Stimulated activated CD4-positive, alpha-beta T cell treated with anti-CD3 and anti-CD28 coated beads, TNF-alpha, amount 100 ng/mL, for 48 hours (primary cell): ENCODE measurements around the gene TMEM218.
A peak's percentile ranks its signal among the peaks of the same experiment; 100 is the strongest.

Experiments used
- DNase-seq, 3 donors: peaks; one replicate each; pipeline ENCODE4 v3.0.0-alpha.2; 2020; ENCODE audit warnings: low read depth in 3 of 3

TMEM218 gene

DNA sequence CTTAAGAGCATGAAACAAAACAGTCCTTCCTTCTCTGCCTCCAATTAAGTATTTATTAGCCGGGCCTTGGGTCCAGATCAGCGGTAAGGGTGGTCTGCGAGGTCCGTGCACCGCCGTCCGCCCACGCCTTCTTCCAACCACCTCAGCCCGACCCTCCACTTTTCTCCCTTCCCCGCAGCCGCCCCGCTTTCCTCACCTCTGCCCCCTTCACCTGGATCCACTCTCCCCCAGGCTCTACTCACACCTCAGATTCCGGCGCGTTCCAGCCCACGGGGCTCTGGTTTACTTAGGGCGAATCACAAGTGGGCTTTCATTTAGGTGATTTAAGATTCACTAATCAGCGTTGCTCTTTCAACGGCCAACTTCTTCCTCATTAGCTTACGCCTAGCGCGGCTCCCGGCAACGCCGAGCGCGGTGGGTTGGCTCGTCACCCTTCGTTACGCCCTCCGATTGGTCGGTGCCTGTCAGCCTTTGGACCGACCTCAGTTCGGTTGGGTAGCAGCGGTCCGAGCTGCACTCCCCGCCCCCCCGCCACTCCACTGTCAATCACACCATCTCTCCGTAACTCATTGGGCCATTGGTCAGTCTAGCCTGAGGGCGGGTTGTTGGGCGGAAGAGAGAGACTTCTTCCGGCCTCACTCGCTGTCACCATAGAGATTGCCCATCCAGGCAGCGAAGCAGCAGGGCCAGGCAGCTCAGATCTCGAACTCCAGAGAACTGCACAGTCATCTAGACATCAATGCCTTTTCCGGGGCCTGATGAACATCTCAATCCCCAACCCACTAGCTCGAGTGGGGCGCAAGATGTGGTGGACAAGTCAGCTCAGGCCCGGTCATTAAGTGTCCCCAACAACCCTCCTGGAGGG lies at the start of gene TMEM218:
TSS of gene TMEM218 (minus strand) at position 284 of the 865 bp plus-strand sequence. CDS start 9,385 bp downstream, outside the sequence.
- peak; percentile 94 to 97 (median 96) for DNase-seq

DNA sequence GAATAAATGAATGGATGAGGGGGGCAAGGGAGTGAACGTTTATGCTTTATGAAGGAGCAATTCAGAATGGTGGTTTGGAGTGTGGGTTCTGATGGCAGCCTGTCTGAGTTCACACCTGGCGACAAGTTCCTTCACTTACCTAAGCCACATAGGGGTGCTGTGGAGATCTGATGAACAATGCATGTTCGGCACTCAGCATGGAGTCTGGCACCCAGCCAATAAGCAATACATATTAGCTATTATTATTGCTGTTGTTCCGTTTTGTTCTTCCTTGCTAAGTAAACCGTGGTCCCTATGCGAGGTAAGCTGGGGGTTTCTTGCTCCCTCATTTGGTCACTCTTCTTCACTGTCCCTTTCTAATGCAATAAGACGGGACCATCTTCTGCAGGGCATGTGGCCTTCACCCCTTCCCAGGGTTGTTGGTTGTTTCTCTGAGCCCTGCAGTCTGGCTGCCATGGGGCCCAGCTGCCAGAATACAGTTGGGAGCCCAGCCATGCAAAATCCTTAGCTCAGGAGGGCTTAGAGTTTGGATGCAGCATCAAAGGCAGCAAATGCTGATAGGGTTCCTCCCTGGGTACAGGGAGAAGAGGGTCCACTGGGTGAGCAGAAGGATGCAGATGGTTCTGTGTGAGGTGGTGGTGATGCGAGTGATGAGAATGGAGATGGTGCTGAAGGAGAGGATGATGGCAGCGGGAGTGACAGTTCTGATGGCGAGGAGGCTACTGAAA lies 46.7 kb upstream of the TMEM218 start:
- DNase-seq: no peak

DNA sequence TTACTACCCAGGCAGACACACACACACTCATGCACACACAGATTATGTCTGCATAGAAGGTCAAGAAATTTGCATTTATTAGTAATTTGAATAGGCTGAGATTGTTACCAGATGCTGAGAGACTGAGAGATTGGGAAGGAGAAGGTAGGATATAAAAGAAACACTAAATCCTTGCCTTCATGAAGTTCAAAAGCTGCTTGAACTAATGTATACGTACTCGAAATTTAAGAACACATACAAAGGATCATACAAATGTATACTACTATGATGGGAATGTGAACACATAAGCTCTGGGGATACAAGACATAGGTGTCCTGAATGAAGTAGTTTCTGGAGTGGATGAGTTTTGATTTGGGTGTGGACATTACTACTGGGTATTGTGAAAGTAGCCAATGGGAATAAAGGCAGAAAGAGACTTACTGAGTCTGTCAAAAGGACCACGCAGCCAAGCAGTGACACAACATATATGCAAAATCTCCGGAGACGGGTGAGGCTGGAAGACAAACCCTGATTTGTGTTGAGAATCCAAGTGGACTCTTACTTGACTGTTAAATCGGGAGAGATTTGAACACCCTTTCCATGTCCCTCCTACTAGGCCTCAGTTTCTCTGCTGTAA lies 45.8 kb upstream of the TMEM218 start:
- DNase-seq: no peak

DNA sequence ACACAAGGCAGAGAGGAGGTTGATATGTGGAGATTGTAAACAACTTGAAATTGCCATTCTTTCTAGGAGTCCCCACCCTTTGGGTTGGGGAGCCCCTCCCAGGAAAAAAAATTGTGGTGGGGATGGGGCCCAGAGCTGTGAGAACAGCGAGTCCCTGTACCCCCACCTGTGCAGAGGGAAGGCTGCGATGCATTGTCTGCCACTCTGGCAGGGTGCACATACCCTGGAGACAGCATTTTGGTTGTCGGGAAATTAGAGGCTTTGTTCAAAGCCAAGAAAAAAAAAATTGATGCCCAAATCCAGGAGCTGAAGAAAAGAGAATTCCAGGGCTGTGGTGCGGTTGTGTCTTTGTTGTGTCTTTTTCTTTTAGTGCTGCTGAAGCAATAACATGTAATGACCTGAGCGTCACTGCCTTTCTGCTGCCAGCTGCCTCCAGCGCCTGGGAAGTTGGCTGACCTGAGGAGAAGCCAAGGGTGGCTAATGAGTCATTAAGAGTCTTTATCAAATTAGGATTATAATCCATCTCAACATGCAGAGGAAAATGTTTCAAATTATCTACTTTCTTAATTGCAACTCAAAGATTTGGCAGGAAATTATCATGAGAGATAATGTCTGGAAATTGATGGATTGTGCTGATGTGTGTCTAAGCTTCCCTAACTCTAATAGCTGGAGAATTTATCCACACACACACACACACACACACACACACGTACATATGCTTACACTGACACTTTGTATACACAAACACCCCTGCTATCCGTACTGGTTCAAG lies 45.1 kb upstream of the TMEM218 start:
- DNase-seq: no peak

DNA sequence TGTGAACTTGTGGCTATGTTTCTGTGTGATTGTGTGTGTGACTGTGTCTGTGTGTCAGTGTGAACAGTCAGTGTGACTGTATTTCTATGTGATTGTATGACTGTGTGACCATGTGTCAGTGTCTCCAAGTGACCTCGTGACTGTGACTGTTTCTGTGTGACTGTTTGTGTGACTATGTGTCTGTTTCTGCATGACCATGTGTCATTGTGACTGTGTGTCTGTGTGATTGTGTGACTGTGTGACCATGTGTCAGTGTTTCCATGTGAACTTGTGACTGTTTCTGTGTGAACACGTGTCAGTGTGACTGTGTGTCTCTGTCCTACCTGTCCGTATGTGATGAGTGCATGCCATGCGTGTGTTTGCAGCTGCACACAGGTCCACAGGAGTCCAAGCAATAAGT lies 44.3 kb upstream of the TMEM218 start:
- no peak for DNase-seq

DNA sequence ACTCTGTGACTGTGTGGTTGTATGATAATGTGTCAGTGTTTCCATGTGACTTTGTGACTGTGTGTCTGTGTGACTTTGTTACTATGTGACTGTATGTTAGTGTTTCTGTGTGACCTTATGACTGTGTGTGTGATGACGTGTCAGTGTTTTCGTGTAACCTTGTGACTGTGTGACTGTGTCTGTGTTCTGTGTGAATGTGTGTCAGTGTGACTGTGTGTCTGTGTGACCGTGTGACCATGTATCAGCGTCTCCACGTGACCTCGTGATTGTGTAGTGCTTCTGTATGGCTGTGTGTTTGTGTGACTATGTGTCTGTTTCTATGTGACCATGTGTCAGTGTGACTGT lies 43.6 kb upstream of the TMEM218 start:
- DNase-seq: no peak

DNA sequence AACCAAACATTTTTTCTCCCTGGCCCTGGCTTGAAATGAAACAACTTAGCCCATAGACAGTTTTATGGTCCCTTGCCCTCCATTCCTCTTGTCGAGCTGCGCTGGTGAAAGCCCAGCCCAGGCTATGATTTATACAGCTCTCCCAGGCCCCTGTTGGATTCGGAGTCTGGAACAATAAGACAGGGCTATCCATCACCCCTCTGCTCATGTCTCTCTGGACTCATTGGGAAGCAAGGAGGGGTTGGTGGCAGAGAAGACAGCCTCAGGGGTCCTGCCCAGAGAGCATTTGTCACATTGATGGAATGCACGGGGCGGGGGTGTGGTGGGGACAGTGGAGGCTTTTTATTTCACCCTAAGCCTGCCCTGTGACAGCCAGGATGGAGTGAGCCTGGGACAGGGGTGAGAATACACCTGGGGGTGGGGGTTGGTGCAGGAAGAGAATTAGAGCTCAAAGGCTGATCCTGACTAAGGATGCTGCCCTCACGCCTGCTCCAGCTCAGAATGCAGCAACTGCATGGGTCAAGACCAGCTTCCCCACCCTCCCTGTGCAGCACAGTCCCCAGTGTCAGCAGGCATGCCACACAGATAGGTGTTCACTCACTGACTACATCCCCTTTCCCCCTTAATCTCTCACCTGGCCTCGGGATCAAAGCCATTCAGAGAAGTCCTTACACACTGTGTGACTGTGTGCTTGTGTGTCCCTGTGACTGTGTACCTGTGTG lies 43.1 kb upstream of the TMEM218 start:
- DNase-seq: no peak

DNA sequence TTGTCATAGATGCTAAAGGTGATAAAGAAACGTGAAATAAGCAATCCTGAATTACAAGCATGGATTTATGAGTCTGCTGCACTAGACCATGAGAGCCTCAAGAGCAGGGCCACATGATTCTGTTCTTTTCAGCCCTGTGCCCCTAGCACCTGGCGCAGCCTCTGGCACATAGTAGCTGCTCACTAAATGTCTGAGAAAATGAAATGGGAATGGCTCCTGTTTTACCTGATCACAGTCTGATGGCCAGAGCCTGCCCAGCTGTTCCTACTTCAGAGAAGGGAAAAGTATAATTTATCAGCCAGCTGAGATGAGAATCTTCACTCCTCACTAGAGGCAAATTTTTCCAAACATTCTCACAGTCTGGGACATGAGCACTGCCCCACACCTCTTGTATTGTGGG lies 42.4 kb upstream of the TMEM218 start:
- no peak for DNase-seq

DNA sequence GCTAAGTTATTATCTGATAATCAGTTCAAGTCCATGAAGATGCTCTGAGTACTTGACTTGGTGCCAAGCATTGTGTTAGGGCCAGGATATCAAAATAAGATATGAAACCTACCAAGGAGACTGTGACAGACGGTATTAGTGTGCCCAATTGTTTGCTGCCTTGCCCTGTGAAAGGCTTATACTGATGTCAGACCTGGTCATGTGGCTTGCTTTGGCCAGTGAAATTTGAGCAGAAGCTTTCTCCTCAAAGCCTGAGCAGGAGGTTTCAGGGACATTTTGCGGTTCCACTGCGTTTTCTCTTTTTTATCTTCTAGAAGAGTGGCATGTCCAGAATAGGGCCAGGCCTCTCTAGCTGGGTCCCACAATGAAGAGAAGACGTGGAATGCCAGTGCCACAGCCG lies 37.3 kb upstream of the TMEM218 start:
- DNase-seq: no peak

DNA sequence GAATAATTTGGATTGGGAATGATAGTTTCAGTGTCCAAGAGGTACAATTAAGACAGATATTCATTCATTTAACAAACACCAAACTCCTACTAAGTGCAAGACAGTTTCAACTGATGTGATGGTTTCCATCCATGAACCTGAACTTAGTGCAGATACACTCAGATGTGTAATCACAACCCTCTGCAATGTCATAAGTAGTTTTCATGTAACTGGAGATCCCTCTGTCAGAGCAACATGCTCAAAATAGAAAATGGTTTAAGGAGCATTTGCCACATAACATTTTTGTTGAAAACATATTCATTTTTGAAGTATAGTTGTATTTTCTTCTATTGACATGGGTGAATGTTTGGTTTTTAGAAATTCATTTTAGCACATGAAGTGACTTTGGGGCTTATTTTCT lies 36.6 kb upstream of the TMEM218 start:
- DNase-seq: no peak

DNA sequence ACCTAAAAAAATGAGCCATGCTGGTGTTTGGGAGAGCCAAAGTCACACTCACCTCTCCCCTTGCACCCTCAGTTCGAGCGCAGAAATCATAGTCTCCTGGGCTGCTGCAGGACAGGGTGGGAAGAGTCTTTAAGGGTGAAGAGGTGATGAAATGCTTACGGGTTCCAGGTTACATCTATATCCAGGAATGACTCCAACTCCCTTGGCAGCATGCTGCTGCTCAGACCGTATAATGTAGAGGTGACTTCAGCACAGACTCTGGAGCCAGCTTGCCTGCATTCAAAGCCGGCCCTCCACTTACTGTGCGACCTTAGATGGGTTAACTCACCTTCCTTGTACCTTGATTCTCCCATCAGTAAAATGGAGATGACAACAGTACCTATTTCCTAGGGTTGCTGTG lies 35.9 kb upstream of the TMEM218 start:
- DNase-seq: no peak

DNA sequence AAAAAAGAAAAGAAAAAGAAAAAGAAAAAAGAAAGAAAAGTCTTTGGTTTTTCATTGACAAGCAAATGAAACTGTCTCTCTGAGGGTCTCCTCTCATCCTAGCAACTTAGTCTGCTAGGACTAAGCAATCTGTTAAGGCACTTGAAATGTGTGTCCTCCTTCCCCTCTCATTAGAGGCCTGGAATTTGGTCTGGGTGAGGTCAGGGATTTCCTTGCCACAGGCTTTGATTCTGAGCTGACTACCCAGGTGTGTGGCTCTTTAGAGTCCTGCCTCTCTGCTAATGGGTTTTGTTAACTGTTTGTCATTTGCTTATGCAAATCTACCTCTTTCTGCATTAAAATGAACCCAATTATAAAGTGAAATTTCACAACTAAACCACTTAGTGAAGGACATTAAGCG lies 34.8 kb upstream of the TMEM218 start:
- DNase-seq: no peak

DNA sequence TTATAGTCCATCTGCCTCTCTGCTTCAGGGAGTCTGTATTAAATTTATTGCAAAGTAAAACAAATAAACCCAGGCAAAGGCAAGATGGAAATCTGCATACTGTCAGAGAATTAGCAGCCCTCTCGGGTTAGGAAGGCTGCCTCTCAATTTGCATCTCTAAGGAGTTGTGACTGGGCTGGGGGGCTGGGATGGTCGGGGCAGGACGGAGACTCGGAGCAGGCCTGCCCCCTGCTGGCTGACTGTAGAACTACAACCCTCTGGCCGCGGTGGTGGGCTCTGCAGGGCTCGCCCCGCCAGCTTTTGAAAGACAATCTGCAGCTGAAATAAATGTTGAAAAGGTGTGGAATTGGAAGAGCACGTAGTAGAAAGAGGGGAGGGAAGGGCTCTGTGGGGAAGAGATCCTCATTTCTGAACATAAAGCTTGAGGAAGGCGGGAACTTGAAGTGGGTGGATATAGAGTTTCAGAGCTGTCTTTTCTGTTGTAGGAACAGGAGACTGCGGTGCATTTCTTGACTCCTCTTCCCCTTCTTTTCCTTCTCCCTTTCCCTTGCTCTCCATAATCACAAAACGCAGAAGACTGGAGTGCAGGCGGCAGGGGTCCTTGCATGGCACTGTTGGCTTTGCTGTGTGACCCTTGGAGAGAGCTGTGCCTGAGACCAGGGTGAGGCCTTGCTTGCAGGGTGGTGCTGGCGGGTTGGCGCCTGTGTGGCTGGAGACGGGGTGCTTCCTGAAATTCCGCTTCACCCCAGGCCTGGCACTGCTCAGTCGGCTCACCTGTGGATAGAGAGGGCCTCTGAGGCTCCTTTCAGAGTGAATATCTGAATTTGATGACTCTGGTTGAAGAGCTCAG lies 30.5 kb upstream of the TMEM218 start:
- DNase-seq: peak in 2 of 3 donors; percentile 39 to 46

DNA sequence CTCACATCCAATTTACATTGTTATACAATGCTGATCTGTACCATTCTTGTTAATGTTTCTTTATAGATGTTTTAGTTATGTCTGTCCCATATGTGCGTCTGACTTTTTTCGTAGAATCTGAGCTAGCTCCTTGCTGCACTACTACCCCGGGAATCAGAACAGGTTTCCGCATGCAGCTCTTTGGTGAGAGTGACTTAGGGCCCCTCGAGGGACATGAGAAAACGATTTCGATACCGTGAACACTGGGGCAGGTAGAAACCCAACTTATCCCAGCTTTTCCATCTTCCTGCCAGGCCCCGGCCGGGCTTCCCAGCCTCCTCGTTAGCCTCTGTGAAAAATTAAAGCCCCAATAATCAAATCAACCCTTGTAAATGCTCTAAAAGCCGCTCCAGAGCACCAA lies 29.8 kb upstream of the TMEM218 start:
- DNase-seq: no peak

DNA sequence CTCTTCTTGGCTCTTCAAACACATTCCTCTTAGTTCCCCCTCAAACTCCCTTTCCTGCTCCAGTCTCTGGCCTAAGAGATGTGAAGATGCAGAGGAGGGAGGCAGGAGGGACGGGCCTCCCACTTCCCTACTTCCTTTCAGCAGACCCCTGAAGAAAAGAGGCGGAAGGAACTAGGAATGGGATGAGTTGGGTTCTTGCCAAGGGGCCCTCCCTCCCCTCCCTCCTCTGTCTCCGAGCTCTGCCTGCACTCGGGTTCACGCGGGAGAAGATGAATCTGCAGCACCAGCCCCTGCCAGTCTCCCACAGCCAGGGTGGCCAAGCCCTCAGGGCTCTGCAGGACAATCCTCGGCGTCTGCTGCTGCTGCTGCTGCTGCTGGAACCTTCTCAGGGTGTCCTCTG lies 28.8 kb upstream of the TMEM218 start:
- DNase-seq: no peak

DNA sequence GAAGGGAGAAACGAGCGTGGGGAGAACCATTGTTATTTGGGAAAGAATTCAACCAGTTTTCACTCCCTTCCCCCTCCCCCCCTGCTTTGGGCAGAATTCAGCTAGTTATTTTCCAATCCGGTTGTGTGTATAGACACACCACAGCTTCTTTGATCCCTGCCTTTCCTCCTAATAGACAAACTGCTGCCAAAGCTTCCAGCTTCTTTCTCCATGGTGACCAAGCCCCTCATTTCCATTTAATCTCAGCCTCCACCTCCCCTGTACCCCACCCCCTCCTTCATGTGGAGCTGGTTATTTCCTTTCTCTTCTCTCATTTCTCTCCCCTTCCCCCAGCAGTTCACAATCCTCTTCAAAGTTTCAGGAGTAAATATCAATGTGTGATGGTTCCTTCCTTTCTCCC lies 28.4 kb upstream of the TMEM218 start:
- DNase-seq: no peak

DNA sequence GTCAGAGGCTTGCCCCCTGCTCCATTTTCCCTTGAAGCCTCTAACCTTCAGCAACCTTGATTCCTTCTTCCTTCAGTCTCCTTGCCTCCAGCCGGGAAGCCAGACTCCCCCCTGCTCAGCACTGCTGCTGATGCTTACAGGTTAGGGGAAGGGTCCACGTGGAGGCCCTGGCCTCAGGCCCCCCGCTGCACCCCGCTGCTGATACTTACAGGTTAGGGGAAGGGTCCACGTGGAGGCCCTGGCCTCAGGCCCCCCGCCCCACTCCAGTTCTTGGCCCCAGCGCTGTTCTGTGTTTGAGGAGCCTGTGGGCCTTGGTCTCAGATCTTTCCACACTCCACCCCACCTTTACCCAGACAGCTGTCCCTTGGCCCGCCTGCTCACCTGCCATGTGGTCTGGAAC lies 27.5 kb upstream of the TMEM218 start:
- DNase-seq: no peak

DNA sequence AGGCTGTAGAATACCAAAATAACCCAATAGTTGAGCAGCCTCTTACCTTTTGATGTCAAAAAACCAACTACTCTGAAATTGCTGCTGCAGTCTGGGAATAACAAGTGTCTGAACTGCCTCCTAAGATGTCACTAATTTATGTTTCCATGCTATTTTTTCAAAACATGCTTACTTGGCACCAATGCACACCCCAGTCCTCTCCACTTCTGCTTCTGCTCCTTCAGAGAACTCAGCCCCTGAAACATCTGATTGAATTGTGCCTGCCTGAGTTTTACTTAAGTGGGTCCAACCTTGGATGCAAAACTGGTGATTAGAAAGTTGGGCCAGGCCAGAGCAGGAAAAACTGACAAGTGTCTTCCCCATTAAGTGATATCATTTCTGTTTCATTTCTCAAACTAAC lies 24.6 kb upstream of the TMEM218 start:
- DNase-seq: no peak

DNA sequence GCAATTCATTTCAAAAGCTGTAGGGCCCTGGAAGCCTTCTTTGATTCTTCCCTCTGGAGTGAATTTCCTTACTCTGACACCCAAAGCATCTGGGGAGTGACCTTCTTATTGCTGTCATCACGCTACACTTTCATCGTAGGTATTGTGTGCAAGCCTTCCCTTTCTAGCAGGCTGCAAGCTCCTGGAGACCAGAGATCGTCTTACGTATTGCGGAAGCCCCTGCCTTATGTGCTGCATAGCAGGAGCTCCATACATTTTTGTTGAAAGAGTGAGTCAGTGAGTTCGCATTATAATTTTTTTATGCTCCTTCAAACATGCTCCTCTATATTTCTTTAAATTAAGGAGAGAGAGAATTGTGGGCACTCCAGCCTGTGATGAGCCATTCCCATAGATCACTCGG lies 21.2 kb upstream of the TMEM218 start:
- DNase-seq: no peak

DNA sequence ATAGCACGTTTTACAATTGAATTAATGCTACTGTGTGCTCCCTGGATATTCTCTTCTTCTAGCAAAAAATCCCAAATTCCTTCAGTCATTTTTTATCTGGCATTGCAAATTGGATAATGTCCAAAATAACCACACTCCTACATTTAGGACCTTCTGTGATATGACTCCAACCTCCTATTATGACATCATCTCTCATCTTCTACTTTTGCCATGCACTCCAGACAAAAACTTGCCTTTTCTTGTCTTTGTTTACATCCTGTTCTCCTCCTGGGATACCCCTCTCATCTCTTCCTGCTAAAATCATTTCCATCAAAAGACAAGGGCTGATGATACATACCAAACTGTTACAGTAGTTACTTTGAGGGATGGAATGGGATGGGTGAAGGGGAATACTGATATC lies 20.6 kb upstream of the TMEM218 start:
- DNase-seq: no peak
